ENCODE results near the gene DALRD3.
A peak's percentile ranks its signal among the peaks of the same experiment; 100 is the strongest.

Gene DALRD3

GRCh38 chr3:48979451-48979850, 38.9 kb downstream of the DALRD3 start:
- H3K4ac ChIP-seq (ENCODE audit: low read depth in 1 of 2, low read length in 2 of 2): no peak overlapping the region
- no peak overlapping the region for H2BK15ac ChIP-seq (ENCODE audit: low read depth, poor library complexity, severe bottlenecking)
- H3K18ac ChIP-seq (ENCODE audit: low read depth in 1 of 2, low read length in 2 of 2): no peak overlapping the region
- no peak overlapping the region for H3K4me3 ChIP-seq (ENCODE audit: insufficient read depth in 1 of 2, low read depth in 1 of 2, low read length in 2 of 2)
- H2BK12ac ChIP-seq (ENCODE audit: low read length in 2 of 2): no peak overlapping the region
- no peak for DNase-seq
- no peak overlapping the region for H3K27ac ChIP-seq (ENCODE audit: low read length, poor library complexity, severe bottlenecking)
- H3K14ac ChIP-seq (ENCODE audit: low read length in 2 of 2): no peak overlapping the region
- H3K23ac ChIP-seq (ENCODE audit: low read length in 2 of 2): no peak overlapping the region
- H3K9me3 ChIP-seq (ENCODE audit: control insufficient read depth, low read length): no peaks in the 10 kb centered on the region
- peaks cover 5% of the 10 kb centered on the region for H3K4me1 ChIP-seq (ENCODE audit: control insufficient read depth, insufficient read depth, low read depth, low read length)
- no peak overlapping the region for H2AK5ac ChIP-seq (ENCODE audit: low read length, severe bottlenecking)
- H3K27me3 ChIP-seq (ENCODE audit: control insufficient read depth in 1 of 2, insufficient read depth in 1 of 2, low read length in 2 of 2): no peaks in the 10 kb centered on the region
- no peak overlapping the region for H4K8ac ChIP-seq (ENCODE audit: low read length)
- peaks cover 24% of the 10 kb centered on the region for H3K79me1 ChIP-seq (replicated peaks; ENCODE audit: low read length, poor library complexity, severe bottlenecking)
- no peak overlapping the region for H2BK5ac ChIP-seq (ENCODE audit: low read depth, low read length, poor library complexity, severe bottlenecking)
- H3K36me3 ChIP-seq (ENCODE audit: control insufficient read depth in 1 of 2, insufficient read depth in 2 of 2, low read depth in 1 of 2, low read length in 2 of 2): peaks cover 74 to 92% of the 10 kb centered on the region in 2 experiments
- H4K91ac ChIP-seq (ENCODE audit: low read length): no peak overlapping the region
- H2BK120ac ChIP-seq (ENCODE audit: low read depth, low read length): no peak overlapping the region
- no peak overlapping the region for H3K4me2 ChIP-seq (ENCODE audit: low read length, poor library complexity, severe bottlenecking)
- 97% methylated on average over 3 of the region's 3 CpGs for WGBS
- no peak overlapping the region for H2AFZ ChIP-seq (ENCODE audit: low read depth, low read length)
- H3K9ac ChIP-seq (ENCODE audit: low read length): no peak overlapping the region

- no peak overlapping the region for H3K14ac ChIP-seq (ENCODE audit: low read length in 2 of 2)
- no peak overlapping the region for H2BK5ac ChIP-seq (ENCODE audit: low read depth, low read length, poor library complexity, severe bottlenecking)
- H3K18ac ChIP-seq (ENCODE audit: low read depth in 1 of 2, low read length in 2 of 2): no peak overlapping the region
- no peak overlapping the region for H2AFZ ChIP-seq (ENCODE audit: low read depth, low read length)
- no peak overlapping the region for H2BK120ac ChIP-seq (ENCODE audit: low read depth, low read length)
- H3K79me1 ChIP-seq (replicated peaks; ENCODE audit: low read length, poor library complexity, severe bottlenecking): peaks cover 12% of the 10 kb centered on the region
- DNase-seq: no peak
- no peak overlapping the region for H3K27ac ChIP-seq (ENCODE audit: low read length, poor library complexity, severe bottlenecking)
- no peak overlapping the region for H2BK12ac ChIP-seq (ENCODE audit: low read length in 2 of 2)
- peaks cover 74 to 92% of the 10 kb centered on the region in 2 experiments for H3K36me3 ChIP-seq (ENCODE audit: control insufficient read depth in 1 of 2, insufficient read depth in 2 of 2, low read depth in 1 of 2, low read length in 2 of 2)
- no peaks in the 10 kb centered on the region for H3K4me1 ChIP-seq (ENCODE audit: control insufficient read depth, insufficient read depth, low read depth, low read length)
- no peaks in the 10 kb centered on the region for H3K9me3 ChIP-seq (ENCODE audit: control insufficient read depth, low read length)
- H3K4ac ChIP-seq (ENCODE audit: low read depth in 1 of 2, low read length in 2 of 2): no peak overlapping the region
- no peak overlapping the region for H2AK5ac ChIP-seq (ENCODE audit: low read length, severe bottlenecking)
- no peak overlapping the region for H3K4me2 ChIP-seq (ENCODE audit: low read length, poor library complexity, severe bottlenecking)
- H4K91ac ChIP-seq (ENCODE audit: low read length): no peak overlapping the region
- no peaks in the 10 kb centered on the region for H3K27me3 ChIP-seq (ENCODE audit: control insufficient read depth in 1 of 2, insufficient read depth in 1 of 2, low read length in 2 of 2)
- H4K8ac ChIP-seq (ENCODE audit: low read length): no peak overlapping the region
- H3K4me3 ChIP-seq (ENCODE audit: insufficient read depth in 1 of 2, low read depth in 1 of 2, low read length in 2 of 2): no peak overlapping the region
- no peak overlapping the region for H2BK15ac ChIP-seq (ENCODE audit: low read depth, poor library complexity, severe bottlenecking)
- H3K9ac ChIP-seq (ENCODE audit: low read length): no peak overlapping the region
- H3K23ac ChIP-seq (ENCODE audit: low read length in 2 of 2): no peak overlapping the region
- 96% methylated on average over 10 of the region's 10 CpGs for WGBS
Observed at GRCh38 chr3:48974076-48974864, 44.1 kb downstream of the DALRD3 start.

GRCh38 chr3:48970586-48970985, 47.8 kb downstream of the DALRD3 start:
- Histone ChIP-seq H2BK120ac (ENCODE audit: low read depth, low read length) (no peak overlapping the region), H3K27ac (ENCODE audit: low read length, poor library complexity, severe bottlenecking) (no peak overlapping the region), H3K18ac (ENCODE audit: low read depth in 1 of 2, low read length in 2 of 2) (no peak overlapping the region), H3K4me1 (ENCODE audit: control insufficient read depth, insufficient read depth, low read depth, low read length) (no peaks in the 10 kb centered on the region), H3K27me3 (ENCODE audit: control insufficient read depth in 1 of 2, insufficient read depth in 1 of 2, low read length in 2 of 2) (no peaks in the 10 kb centered on the region), H3K23ac (ENCODE audit: low read length in 2 of 2) (no peak overlapping the region), H3K9me3 (ENCODE audit: control insufficient read depth, low read length) (no peaks in the 10 kb centered on the region), H3K4ac (ENCODE audit: low read depth in 1 of 2, low read length in 2 of 2) (no peak overlapping the region), H3K9ac (ENCODE audit: low read length) (no peak overlapping the region), H3K79me1 (replicated peaks; ENCODE audit: low read length, poor library complexity, severe bottlenecking) (peaks cover 16% of the 10 kb centered on the region), H2BK5ac (ENCODE audit: low read depth, low read length, poor library complexity, severe bottlenecking) (no peak overlapping the region), H2BK12ac (ENCODE audit: low read length in 2 of 2) (no peak overlapping the region), H3K36me3 (ENCODE audit: control insufficient read depth in 1 of 2, insufficient read depth in 2 of 2, low read depth in 1 of 2, low read length in 2 of 2) (peaks cover 57 to 92% of the 10 kb centered on the region in 2 experiments), H2BK15ac (ENCODE audit: low read depth, poor library complexity, severe bottlenecking) (no peak overlapping the region), H3K14ac (ENCODE audit: low read length in 2 of 2) (no peak overlapping the region), H4K8ac (ENCODE audit: low read length) (peak overlapping the region; percentile 16), H2AFZ (ENCODE audit: low read depth, low read length) (no peak overlapping the region), H3K4me2 (ENCODE audit: low read length, poor library complexity, severe bottlenecking) (no peak overlapping the region), H3K4me3 (ENCODE audit: insufficient read depth in 1 of 2, low read depth in 1 of 2, low read length in 2 of 2) (no peak overlapping the region), H2AK5ac (ENCODE audit: low read length, severe bottlenecking) (no peak overlapping the region), H4K91ac (ENCODE audit: low read length) (no peak overlapping the region)
- 98% methylated on average over 6 of the region's 6 CpGs for WGBS
- no peak for DNase-seq

- 95% methylated on average over 7 of the region's 7 CpGs for WGBS
- no peak overlapping the region for H2BK5ac ChIP-seq (ENCODE audit: low read depth, low read length, poor library complexity, severe bottlenecking)
- no peak overlapping the region for H3K18ac ChIP-seq (ENCODE audit: low read depth in 1 of 2, low read length in 2 of 2)
- peaks cover 15% of the 10 kb centered on the region for H3K79me1 ChIP-seq (replicated peaks; ENCODE audit: low read length, poor library complexity, severe bottlenecking)
- no peak overlapping the region for H4K91ac ChIP-seq (ENCODE audit: low read length)
- H2BK12ac ChIP-seq (ENCODE audit: low read length in 2 of 2): no peak overlapping the region
- no peak overlapping the region for H2BK15ac ChIP-seq (ENCODE audit: low read depth, poor library complexity, severe bottlenecking)
- H3K27me3 ChIP-seq (ENCODE audit: control insufficient read depth in 1 of 2, insufficient read depth in 1 of 2, low read length in 2 of 2): no peaks in the 10 kb centered on the region
- peaks cover 39 to 84% of the 10 kb centered on the region in 2 experiments for H3K36me3 ChIP-seq (ENCODE audit: control insufficient read depth in 1 of 2, insufficient read depth in 2 of 2, low read depth in 1 of 2, low read length in 2 of 2)
- H3K4me2 ChIP-seq (ENCODE audit: low read length, poor library complexity, severe bottlenecking): no peak overlapping the region
- no peak overlapping the region for H3K4me3 ChIP-seq (ENCODE audit: insufficient read depth in 1 of 2, low read depth in 1 of 2, low read length in 2 of 2)
- no peaks in the 10 kb centered on the region for H3K9me3 ChIP-seq (ENCODE audit: control insufficient read depth, low read length)
- no peak overlapping the region for H3K23ac ChIP-seq (ENCODE audit: low read length in 2 of 2)
- H2AFZ ChIP-seq (ENCODE audit: low read depth, low read length): no peak overlapping the region
- no peak overlapping the region for H2AK5ac ChIP-seq (ENCODE audit: low read length, severe bottlenecking)
- H2BK120ac ChIP-seq (ENCODE audit: low read depth, low read length): no peak overlapping the region
- no peaks in the 10 kb centered on the region for H3K4me1 ChIP-seq (ENCODE audit: control insufficient read depth, insufficient read depth, low read depth, low read length)
- H3K4ac ChIP-seq (ENCODE audit: low read depth in 1 of 2, low read length in 2 of 2): no peak overlapping the region
- no peak overlapping the region for H3K27ac ChIP-seq (ENCODE audit: low read length, poor library complexity, severe bottlenecking)
- DNase-seq: no peak
- no peak overlapping the region for H4K8ac ChIP-seq (ENCODE audit: low read length)
- no peak overlapping the region for H3K14ac ChIP-seq (ENCODE audit: low read length in 2 of 2)
- H3K9ac ChIP-seq (ENCODE audit: low read length): no peak overlapping the region
Observed at GRCh38 chr3:48966876-48967361, 51.5 kb downstream of the DALRD3 start.

Measured in mesenchymal stem cell (in vitro differentiated cells and primary cell).